ENCODE measurements around the gene GJA5. TPM values are rescaled to one million over a fixed set of nuclear protein-coding genes. Genes with fewer than 3 reads are reported as not detected.

Gene GJA5
- total RNA-seq, 2 experiments from 2014 or later: not detected

- POLR2A ChIA-PET: no interaction called here
- Mint-ChIP-seq H3K27ac (no peak overlapping the region), H3K4me3 (no peak overlapping the region)
Measured at GRCh38 chr1:147758379-147759100, 1.9 kb downstream of the GJA5 start.

GRCh38 chr1:147757015-147757990 lies 3.1 kb downstream of the GJA5 start:
- peaks cover 10% of the 10 kb centered on the region for H3K4me1 Mint-ChIP-seq
- H3K4me3 Mint-ChIP-seq: no peak overlapping the region
- no peak overlapping the region for H3K27ac Mint-ChIP-seq
- ATAC-seq (no peak), DNase-seq (no peak)
- intact Hi-C loops (cut with DNase I, micrococcal nuclease): no loop called here
- POLR2A ChIA-PET: no interaction called here
- no peaks in the 10 kb centered on the region for H3K9me3 Mint-ChIP-seq (ENCODE audit: low read depth)
- H3K27me3 Mint-ChIP-seq: no peaks in the 10 kb centered on the region
- CTCF ChIA-PET: no interaction called here
- no peaks in the 10 kb centered on the region for H3K36me3 Mint-ChIP-seq (ENCODE audit: low read depth)

More at GRCh38 chr1:147758379-147759100, 1.9 kb downstream of the GJA5 start:
- Mint-ChIP-seq H3K27me3 (no peaks in the 10 kb centered on the region), H3K36me3 (ENCODE audit: low read depth) (no peaks in the 10 kb centered on the region), H3K9me3 (ENCODE audit: low read depth) (no peaks in the 10 kb centered on the region), H3K4me1 (peaks cover 21% of the 10 kb centered on the region)
- intact Hi-C loops (cut with DNase I, micrococcal nuclease): no loop called here
- no peak for ATAC-seq
- CTCF ChIA-PET: interaction anchor here (0.7 kb wide), 1 partner anchor 15 kb away, joined by 3 read pairs; no protein-coding TSS in a partner anchor
- no peak for DNase-seq

GRCh38 chr1:147756341-147756740 lies 4.1 kb downstream of the GJA5 start:
- H3K27ac Mint-ChIP-seq: no peak overlapping the region
- CTCF ChIA-PET: no interaction called here
- DNase-seq (no peak), ATAC-seq (no peak)
- peaks cover under 1% of the 10 kb centered on the region for H3K4me1 Mint-ChIP-seq
- intact Hi-C loops (cut with DNase I, micrococcal nuclease): no loop called here
- POLR2A ChIA-PET: no interaction called here
- H3K4me3 Mint-ChIP-seq: no peak overlapping the region
- no peaks in the 10 kb centered on the region for H3K27me3 Mint-ChIP-seq
- H3K9me3 Mint-ChIP-seq (ENCODE audit: low read depth): no peaks in the 10 kb centered on the region
- no peaks in the 10 kb centered on the region for H3K36me3 Mint-ChIP-seq (ENCODE audit: low read depth)

GRCh38 chr1:147754661-147755060 lies 5.7 kb downstream of the GJA5 start:
- no peak for DNase-seq
- H3K36me3 Mint-ChIP-seq (ENCODE audit: low read depth): no peaks in the 10 kb centered on the region
- ATAC-seq: no peak
- H3K27me3 Mint-ChIP-seq: no peaks in the 10 kb centered on the region
- no peak overlapping the region for H3K4me3 Mint-ChIP-seq
- no peaks in the 10 kb centered on the region for H3K9me3 Mint-ChIP-seq (ENCODE audit: low read depth)
- intact Hi-C loops (cut with DNase I, micrococcal nuclease): no loop called here
- no peaks in the 10 kb centered on the region for H3K4me1 Mint-ChIP-seq
- ChIA-PET CTCF (no interaction called here), POLR2A (no interaction called here)
- H3K27ac Mint-ChIP-seq: no peak overlapping the region

- DNase-seq (no peak), ATAC-seq (no peak)
- Mint-ChIP-seq H3K36me3 (ENCODE audit: low read depth) (no peaks in the 10 kb centered on the region), H3K9me3 (ENCODE audit: low read depth) (no peaks in the 10 kb centered on the region), H3K27ac (no peak overlapping the region), H3K4me3 (no peak overlapping the region), H3K27me3 (no peaks in the 10 kb centered on the region), H3K4me1 (no peaks in the 10 kb centered on the region)
- ChIA-PET POLR2A (no interaction called here), CTCF (no interaction called here)
- intact Hi-C loops (cut with DNase I, micrococcal nuclease): no loop called here
Measured at GRCh38 chr1:147753081-147753480, 7.3 kb downstream of the GJA5 start.

- H3K36me3 Mint-ChIP-seq (ENCODE audit: low read depth): no peaks in the 10 kb centered on the region
- no peak for ATAC-seq
- no peak overlapping the region for H3K27ac Mint-ChIP-seq
- no peak overlapping the region for H3K4me3 Mint-ChIP-seq
- no peaks in the 10 kb centered on the region for H3K4me1 Mint-ChIP-seq
- H3K27me3 Mint-ChIP-seq: no peaks in the 10 kb centered on the region
- H3K9me3 Mint-ChIP-seq (ENCODE audit: low read depth): no peaks in the 10 kb centered on the region
- intact Hi-C loops (cut with DNase I, micrococcal nuclease): no loop called here
- DNase-seq: no peak
- ChIA-PET POLR2A (no interaction called here), CTCF (no interaction called here)
Measured at GRCh38 chr1:147752511-147752910, 7.9 kb downstream of the GJA5 start.

GRCh38 chr1:147751346-147751745 lies 9.1 kb downstream of the GJA5 start:
- Mint-ChIP-seq H3K27me3 (no peaks in the 10 kb centered on the region), H3K4me1 (no peaks in the 10 kb centered on the region), H3K4me3 (no peak overlapping the region), H3K9me3 (ENCODE audit: low read depth) (no peaks in the 10 kb centered on the region), H3K27ac (no peak overlapping the region), H3K36me3 (ENCODE audit: low read depth) (no peaks in the 10 kb centered on the region)
- no peak for DNase-seq
- intact Hi-C loops (cut with DNase I, micrococcal nuclease): no loop called here
- CTCF ChIA-PET: interaction anchor here (0.6 kb wide), 1 partner anchor 56 kb away, joined by 3 read pairs; no protein-coding TSS in a partner anchor
- POLR2A ChIA-PET: interaction anchor here (0.6 kb wide), 1 partner anchor 52 kb away, joined by 3 read pairs; no protein-coding TSS in a partner anchor
- ATAC-seq: no peak

- no peaks in the 10 kb centered on the region for H3K4me1 Mint-ChIP-seq
- H3K36me3 Mint-ChIP-seq (ENCODE audit: low read depth): no peaks in the 10 kb centered on the region
- POLR2A ChIA-PET: interaction anchor here (0.6 kb wide), 1 partner anchor 53 kb away, joined by 3 read pairs; no protein-coding TSS in a partner anchor
- no peak for DNase-seq
- H3K27ac Mint-ChIP-seq: no peak overlapping the region
- CTCF ChIA-PET: interaction anchor here (0.6 kb wide), 1 partner anchor 56 kb away, joined by 3 read pairs; no protein-coding TSS in a partner anchor
- H3K27me3 Mint-ChIP-seq: no peaks in the 10 kb centered on the region
- intact Hi-C loops (cut with DNase I, micrococcal nuclease): no loop called here
- H3K9me3 Mint-ChIP-seq (ENCODE audit: low read depth): no peaks in the 10 kb centered on the region
- H3K4me3 Mint-ChIP-seq: no peak overlapping the region
- ATAC-seq: no peak
Measured at GRCh38 chr1:147750618-147751217, 9.7 kb downstream of the GJA5 start.

GRCh38 chr1:147749792-147750191 lies 10.6 kb downstream of the GJA5 start:
- CTCF ChIA-PET: no interaction called here
- intact Hi-C loops (cut with DNase I, micrococcal nuclease): loop anchor here in 1 of 2 experiments (5.0 kb wide), 1 partner anchor 38 kb away; no protein-coding TSS in a partner anchor
- POLR2A ChIA-PET: no interaction called here
- H3K4me3 Mint-ChIP-seq: no peak overlapping the region
- H3K27ac Mint-ChIP-seq: no peak overlapping the region
- DNase-seq: no peak
- no peaks in the 10 kb centered on the region for H3K27me3 Mint-ChIP-seq
- no peak for ATAC-seq
- no peaks in the 10 kb centered on the region for H3K9me3 Mint-ChIP-seq (ENCODE audit: low read depth)
- no peaks in the 10 kb centered on the region for H3K4me1 Mint-ChIP-seq
- H3K36me3 Mint-ChIP-seq (ENCODE audit: low read depth): no peaks in the 10 kb centered on the region

- H3K27ac Mint-ChIP-seq: no peak overlapping the region
- H3K27me3 Mint-ChIP-seq: no peaks in the 10 kb centered on the region
- DNase-seq: no peak
- CTCF ChIA-PET: no interaction called here
- no peak overlapping the region for H3K4me3 Mint-ChIP-seq
- H3K4me1 Mint-ChIP-seq: no peaks in the 10 kb centered on the region
- H3K9me3 Mint-ChIP-seq (ENCODE audit: low read depth): no peaks in the 10 kb centered on the region
- no peak for ATAC-seq
- intact Hi-C loops (cut with DNase I, micrococcal nuclease): loop anchor here in 1 of 2 experiments (5.0 kb wide), 1 partner anchor 38 kb away; no protein-coding TSS in a partner anchor
- H3K36me3 Mint-ChIP-seq (ENCODE audit: low read depth): no peaks in the 10 kb centered on the region
- POLR2A ChIA-PET: interaction anchor here (0.7 kb wide), 1 partner anchor 46 kb away, joined by 3 read pairs; no protein-coding TSS in a partner anchor
Measured at GRCh38 chr1:147748676-147749350, 11.6 kb downstream of the GJA5 start.

GRCh38 chr1:147747966-147748365 lies 12.4 kb downstream of the GJA5 start:
- Mint-ChIP-seq H3K36me3 (ENCODE audit: low read depth) (no peaks in the 10 kb centered on the region), H3K4me3 (no peak overlapping the region), H3K4me1 (no peaks in the 10 kb centered on the region), H3K27me3 (no peaks in the 10 kb centered on the region), H3K27ac (no peak overlapping the region), H3K9me3 (ENCODE audit: low read depth) (no peaks in the 10 kb centered on the region)
- ChIA-PET CTCF (no interaction called here), POLR2A (no interaction called here)
- DNase-seq: no peak
- intact Hi-C loops (cut with DNase I, micrococcal nuclease): loop anchor here in 1 of 2 experiments (5.0 kb wide), 1 partner anchor 39 kb away; no protein-coding TSS in a partner anchor
- no peak for ATAC-seq

Measured in activated CD4-positive, alpha-beta T cell treated with anti-CD3 and anti-CD28 coated beads for 36 hours (primary cell).